Panc1 (cell line): ENCODE data around the gene KLHDC9. TPM values are rescaled to one million over a fixed set of nuclear protein-coding genes. Genes with fewer than 3 reads are reported as not detected.
"Not testable (repeated sequence)": the region's sequence is repeated elsewhere in the genome, so short reads cannot be mapped to it uniquely, and the experiment has no call there.

Source experiments
- ATAC-seq: fragments of 200-7000 bp; cut with Tn5 transposase; 2 replicates; pipeline ENCODE4 v1.9.1; 2020; ENCODE audit warnings: mild to moderate bottlenecking, moderate library complexity
- BruUV-seq: library from RNA; stranded (reverse); fragments of 400-500 nt; replicated peaks from 2 replicates; lab custom pipeline; 2021; lab: Mats Ljungman, UMichigan
- CTCF ChIA-PET: fragments of 300-600 bp; sonication (Branson Sonifier 250); formaldehyde crosslinking; loops from one replicate; lab custom pipeline; 2022; ENCODE audit warnings: antibody characterized with exemption; lab: Charles Lee
- POLR2A ChIA-PET: fragments of 300-600 bp; sonication (Branson Sonifier 250); formaldehyde crosslinking; loops from one replicate; lab custom pipeline; 2022; ENCODE audit warnings: antibody characterized with exemption; lab: Charles Lee
- DNase-seq: peaks from one replicate; pipeline ENCODE4 v3.0.0-alpha.2; 2010; ENCODE audit warnings: low read depth, low spot score
- H3K27ac ChIP-seq: 2 replicates; pipeline ENCODE4 v1.5.1; 2011; ENCODE audit warnings: mild to moderate bottlenecking, low read length, inconsistent platforms
- H3K27me3 ChIP-seq: fragments of 200-500 bp; sonication (Bioruptor generic); 2 replicates; pipeline ENCODE4 v1.6.0; 2014; ENCODE audit warnings: low read length, inconsistent platforms; ENCODE audit not compliant: control insufficient read depth, insufficient read depth
- H3K36me3 ChIP-seq: fragments of 200-500 bp; sonication (Bioruptor generic); 2 replicates; pipeline ENCODE4 v1.5.1; 2014; ENCODE audit warnings: inconsistent platforms, mild to moderate bottlenecking, low read length, moderate library complexity; ENCODE audit not compliant: control insufficient read depth, insufficient read depth
- H3K4me1 ChIP-seq: 2 replicates; pipeline ENCODE4 v1.5.1; 2011; ENCODE audit warnings: inconsistent platforms, mild to moderate bottlenecking, low read length, moderate library complexity; ENCODE audit not compliant: control insufficient read depth, insufficient read depth
- H3K4me3 ChIP-seq, 2 experiments: 2 replicates each; pipeline ENCODE4 v1.5.1; 2011 to 2012; ENCODE audit warnings: low read depth in 2 of 2, low read length in 2 of 2, mild to moderate bottlenecking in 2 of 2, inconsistent platforms in 1 of 2, moderate library complexity in 1 of 2
- H3K9me3 ChIP-seq: fragments of 200-500 bp; sonication (Bioruptor generic); 2 replicates; pipeline ENCODE4 v1.5.1; 2014; ENCODE audit warnings: low read depth, mild to moderate bottlenecking, inconsistent platforms, low read length, moderate library complexity; ENCODE audit not compliant: control insufficient read depth, insufficient read depth
- SIN3A ChIP-seq: IDR thresholded peaks from 2 replicates; pipeline ENCODE4 v1.6.1; 2012; ENCODE audit warnings: low read depth, mild to moderate bottlenecking, low read length, moderate library complexity, borderline replicate concordance; ENCODE audit not compliant: insufficient read depth
- TCF7L2 ChIP-seq: IDR thresholded peaks from 2 replicates; pipeline ENCODE4 v1.6.1; 2011; ENCODE audit warnings: mild to moderate bottlenecking, low read depth, low read length, inconsistent platforms
- in situ Hi-C: cut with HindIII; loops from 2 replicates; pipeline ENCODE4 v1.10.0; 2016; ENCODE audit warnings: low sequenced_read_pairs, low pct_unique_long_range_greater_than_20kb
- intact Hi-C: fragments of 100-400 bp; cut with micrococcal nuclease; formaldehyde crosslinking; loops from one replicate; pipeline ENCODE4 v1.10.0; 2022; ENCODE audit not compliant: unreplicated experiment
- total RNA-seq: library from RNA; stranded (reverse); gene quantifications from one replicate; pipeline ENCODE4 v1.2.1, GENCODE V29; 2021; ENCODE audit not compliant: unreplicated experiment
- TF ChIP-seq, protein P1 (sequence below): fragments of 450-650 bp; IDR thresholded peaks from 2 replicates; pipeline ENCODE4 v1.5.1; 2017; ENCODE audit warnings: mild to moderate bottlenecking
- TF ChIP-seq, protein P2 (sequence below), 2 experiments: IDR thresholded peaks; 2 replicates each; pipeline ENCODE4 v1.6.1; 2011 to 2012; ENCODE audit warnings: low read depth in 2 of 2, control low read depth in 1 of 2, low read length in 1 of 2, mild to moderate bottlenecking in 1 of 2, moderate library complexity in 1 of 2; ENCODE audit not compliant: insufficient read depth in 1 of 2

The KLHDC9 gene
- total RNA-seq, 1 experiment from 2014 or later = 7.6 TPM

DNA sequence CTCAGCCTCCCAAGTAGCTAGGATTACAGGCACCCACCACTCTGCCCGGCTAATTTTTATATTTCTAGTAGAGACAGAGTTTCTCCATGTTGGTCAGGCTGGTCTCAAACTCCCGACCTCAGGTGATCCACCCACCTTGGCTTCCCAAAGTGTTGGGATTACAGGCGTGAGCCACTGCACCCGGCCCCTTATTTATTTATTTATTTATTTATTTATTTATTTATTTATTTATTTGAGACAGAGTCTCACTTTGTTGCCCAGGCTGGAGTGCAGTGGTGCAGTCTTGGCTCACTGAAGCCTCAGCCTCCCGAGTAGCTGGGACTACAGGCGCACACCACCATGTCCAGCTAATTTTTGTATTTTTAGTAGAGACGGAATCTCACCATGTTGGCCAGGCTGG, 32.5 kb upstream of the KLHDC9 start:
- H3K27me3 ChIP-seq, BruUV-seq, ATAC-seq, H3K27ac ChIP-seq, CTCF ChIA-PET, intact Hi-C loops, in situ Hi-C loops, DNase-seq, H3K4me3 ChIP-seq, H3K9me3 ChIP-seq, H3K4me1 ChIP-seq, H3K36me3 ChIP-seq: not testable (repeated sequence)
- POLR2A ChIA-PET = interaction anchor here (0.6 kb wide), 1 partner anchor 10 kb away, joined by 3 read pairs; no protein-coding TSS in a partner anchor

DNA sequence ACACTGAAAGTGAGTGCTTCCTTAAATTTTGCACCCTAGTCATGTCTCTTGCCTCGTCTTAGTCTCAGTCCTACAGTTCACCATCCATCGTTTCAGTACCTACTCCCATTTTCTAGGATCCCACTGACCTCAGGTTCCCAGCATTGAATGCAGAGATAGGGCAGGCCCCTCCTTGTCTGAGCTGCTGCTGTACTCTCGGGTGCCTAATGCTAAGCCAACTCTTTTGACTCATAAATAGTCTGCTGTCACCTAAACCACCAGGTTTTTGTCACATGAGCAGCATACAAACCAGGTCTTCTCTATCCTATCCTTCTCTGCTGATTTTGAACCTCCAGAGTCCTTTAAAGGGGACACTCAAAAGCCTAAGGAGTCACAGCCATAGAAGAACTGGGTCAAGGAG, 31.5 kb upstream of the KLHDC9 start:
- BruUV-seq = no TSS peak
- no peaks in the 10 kb centered on the region for H3K4me1 ChIP-seq
- H3K9me3 ChIP-seq = no peaks in the 10 kb centered on the region
- ATAC-seq (no peak), DNase-seq (no peak)
- intact Hi-C loops (no loop called here), in situ Hi-C loops (no loop called here)
- no peaks in the 10 kb centered on the region for H3K27me3 ChIP-seq
- H3K27ac ChIP-seq = no peak overlapping the region
- no peak overlapping the region for H3K4me3 ChIP-seq
- ChIA-PET POLR2A (no interaction called here), CTCF (no interaction called here)
- H3K36me3 ChIP-seq = no peaks in the 10 kb centered on the region
- TF ChIP-seq, protein P1, sequence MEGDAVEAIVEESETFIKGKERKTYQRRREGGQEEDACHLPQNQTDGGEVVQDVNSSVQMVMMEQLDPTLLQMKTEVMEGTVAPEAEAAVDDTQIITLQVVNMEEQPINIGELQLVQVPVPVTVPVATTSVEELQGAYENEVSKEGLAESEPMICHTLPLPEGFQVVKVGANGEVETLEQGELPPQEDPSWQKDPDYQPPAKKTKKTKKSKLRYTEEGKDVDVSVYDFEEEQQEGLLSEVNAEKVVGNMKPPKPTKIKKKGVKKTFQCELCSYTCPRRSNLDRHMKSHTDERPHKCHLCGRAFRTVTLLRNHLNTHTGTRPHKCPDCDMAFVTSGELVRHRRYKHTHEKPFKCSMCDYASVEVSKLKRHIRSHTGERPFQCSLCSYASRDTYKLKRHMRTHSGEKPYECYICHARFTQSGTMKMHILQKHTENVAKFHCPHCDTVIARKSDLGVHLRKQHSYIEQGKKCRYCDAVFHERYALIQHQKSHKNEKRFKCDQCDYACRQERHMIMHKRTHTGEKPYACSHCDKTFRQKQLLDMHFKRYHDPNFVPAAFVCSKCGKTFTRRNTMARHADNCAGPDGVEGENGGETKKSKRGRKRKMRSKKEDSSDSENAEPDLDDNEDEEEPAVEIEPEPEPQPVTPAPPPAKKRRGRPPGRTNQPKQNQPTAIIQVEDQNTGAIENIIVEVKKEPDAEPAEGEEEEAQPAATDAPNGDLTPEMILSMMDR = no peak
- TF ChIP-seq SIN3A = no peak
- TF ChIP-seq, protein P2, sequence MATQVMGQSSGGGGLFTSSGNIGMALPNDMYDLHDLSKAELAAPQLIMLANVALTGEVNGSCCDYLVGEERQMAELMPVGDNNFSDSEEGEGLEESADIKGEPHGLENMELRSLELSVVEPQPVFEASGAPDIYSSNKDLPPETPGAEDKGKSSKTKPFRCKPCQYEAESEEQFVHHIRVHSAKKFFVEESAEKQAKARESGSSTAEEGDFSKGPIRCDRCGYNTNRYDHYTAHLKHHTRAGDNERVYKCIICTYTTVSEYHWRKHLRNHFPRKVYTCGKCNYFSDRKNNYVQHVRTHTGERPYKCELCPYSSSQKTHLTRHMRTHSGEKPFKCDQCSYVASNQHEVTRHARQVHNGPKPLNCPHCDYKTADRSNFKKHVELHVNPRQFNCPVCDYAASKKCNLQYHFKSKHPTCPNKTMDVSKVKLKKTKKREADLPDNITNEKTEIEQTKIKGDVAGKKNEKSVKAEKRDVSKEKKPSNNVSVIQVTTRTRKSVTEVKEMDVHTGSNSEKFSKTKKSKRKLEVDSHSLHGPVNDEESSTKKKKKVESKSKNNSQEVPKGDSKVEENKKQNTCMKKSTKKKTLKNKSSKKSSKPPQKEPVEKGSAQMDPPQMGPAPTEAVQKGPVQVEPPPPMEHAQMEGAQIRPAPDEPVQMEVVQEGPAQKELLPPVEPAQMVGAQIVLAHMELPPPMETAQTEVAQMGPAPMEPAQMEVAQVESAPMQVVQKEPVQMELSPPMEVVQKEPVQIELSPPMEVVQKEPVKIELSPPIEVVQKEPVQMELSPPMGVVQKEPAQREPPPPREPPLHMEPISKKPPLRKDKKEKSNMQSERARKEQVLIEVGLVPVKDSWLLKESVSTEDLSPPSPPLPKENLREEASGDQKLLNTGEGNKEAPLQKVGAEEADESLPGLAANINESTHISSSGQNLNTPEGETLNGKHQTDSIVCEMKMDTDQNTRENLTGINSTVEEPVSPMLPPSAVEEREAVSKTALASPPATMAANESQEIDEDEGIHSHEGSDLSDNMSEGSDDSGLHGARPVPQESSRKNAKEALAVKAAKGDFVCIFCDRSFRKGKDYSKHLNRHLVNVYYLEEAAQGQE (IDR thresholded peaks at IDR 0.05; ENCODE audit: insufficient read depth in 1 of 2, low read depth in 2 of 2, low read length in 1 of 2) = no peak

DNA sequence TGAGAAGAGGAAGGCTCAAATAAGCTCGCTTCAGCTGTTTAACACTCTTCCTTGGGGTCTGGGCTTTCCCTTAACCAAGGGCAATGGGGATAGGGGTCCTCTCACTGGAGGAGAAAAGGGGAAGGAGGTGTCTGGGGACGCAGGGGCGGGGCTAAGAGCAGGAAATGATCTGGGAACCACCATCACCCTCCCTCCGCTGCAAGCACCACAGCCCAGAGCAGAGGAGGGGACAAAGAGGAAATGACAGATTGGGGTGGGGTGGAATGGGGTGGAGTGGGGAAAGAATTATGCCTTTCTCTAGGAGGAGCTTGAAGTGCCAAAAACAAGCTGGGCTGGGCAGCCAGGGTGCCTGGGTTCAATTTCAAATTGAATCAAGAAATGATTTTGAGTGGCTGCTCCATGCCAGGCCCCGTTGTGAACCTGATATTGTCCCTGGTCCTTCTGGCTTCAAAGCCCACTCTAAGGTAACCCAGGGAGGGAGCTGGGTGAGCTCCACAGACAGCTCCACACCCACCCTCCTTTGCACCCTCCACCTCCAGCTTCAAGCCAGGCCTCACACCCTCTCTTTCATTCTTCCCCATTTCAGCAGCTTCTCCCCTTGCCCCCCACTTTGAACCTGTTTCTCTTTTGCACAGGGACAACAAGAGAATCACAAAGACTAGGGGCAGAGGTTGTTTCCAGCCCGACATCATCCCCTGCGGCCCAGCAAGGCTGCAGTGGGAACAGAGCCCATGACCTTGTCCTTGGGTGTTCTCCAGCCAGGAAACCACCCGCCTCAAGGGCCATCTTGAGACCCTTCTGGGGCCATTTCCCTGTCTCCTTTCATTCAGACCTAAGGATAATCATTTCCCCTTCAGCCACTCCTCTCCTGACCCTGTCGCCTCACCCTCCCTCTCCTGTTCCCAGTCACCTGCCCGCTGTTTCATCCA, 29.6 kb upstream of the KLHDC9 start:
- TF ChIP-seq TCF7L2 = no peak
- POLR2A ChIA-PET = no interaction called here
- intact Hi-C loops (no loop called here), in situ Hi-C loops (no loop called here)
- no peak overlapping the region for H3K4me3 ChIP-seq
- no peaks in the 10 kb centered on the region for H3K4me1 ChIP-seq
- ATAC-seq = no peak
- no TSS peak for BruUV-seq
- DNase-seq = no peak
- H3K9me3 ChIP-seq = no peaks in the 10 kb centered on the region
- H3K27ac ChIP-seq = no peak overlapping the region
- CTCF ChIA-PET = no interaction called here
- H3K27me3 ChIP-seq = no peaks in the 10 kb centered on the region
- no peaks in the 10 kb centered on the region for H3K36me3 ChIP-seq
